DND-41 (cell line): ENCODE measurements around the gene FUCA1.
A peak's percentile ranks its signal among the peaks of the same experiment; 100 is the strongest.

Source experiments
- CTCF ChIP-seq: IDR thresholded peaks from 2 replicates; pipeline ENCODE4 v1.5.1; 2012; ENCODE audit warnings: borderline replicate concordance, low read length, moderate library complexity, mild to moderate bottlenecking; ENCODE audit not compliant: poor library complexity, severe bottlenecking; ENCODE audit errors: extremely low read depth
- EZH2 ChIP-seq: IDR thresholded peaks from 3 replicates; pipeline ENCODE4 v1.6.1; 2012; ENCODE audit warnings: borderline replicate concordance, low read depth, mild to moderate bottlenecking, moderate library complexity, low read length, inconsistent platforms; ENCODE audit not compliant: severe bottlenecking

- no peak for TF ChIP-seq EZH2
- TF ChIP-seq CTCF: peak; percentile 13
Observed at GRCh38 chr1:23804183-23804835, 63.8 kb downstream of the FUCA1 start.
